NK-92 (cell line): ENCODE results near the gene USH2A.

Experiments
- DNase-seq: peaks from one replicate; lab custom pipeline; 2025; ENCODE audit not compliant: unreplicated experiment; lab: John Stamatoyannopoulos, UW

Gene USH2A

GRCh38 chr1:215878843-215879242 lies 544.4 kb downstream of the USH2A start:
- no peak for DNase-seq

GRCh38 chr1:215878128-215878527 lies 545.1 kb downstream of the USH2A start:
- no peak for DNase-seq

- no peak for DNase-seq
Measured at GRCh38 chr1:215877452-215877951, 545.7 kb downstream of the USH2A start.

- no peak for DNase-seq
Measured at GRCh38 chr1:215875712-215876111, 547.5 kb downstream of the USH2A start.

GRCh38 chr1:215875236-215875635 lies 548.0 kb downstream of the USH2A start:
- DNase-seq = no peak

- no peak for DNase-seq
Measured at GRCh38 chr1:215872658-215873057, 550.6 kb downstream of the USH2A start.

GRCh38 chr1:215868500-215868899 lies 554.7 kb downstream of the USH2A start:
- no peak for DNase-seq

GRCh38 chr1:215865060-215865459 lies 558.2 kb downstream of the USH2A start:
- no peak for DNase-seq

GRCh38 chr1:215863796-215864195 lies 559.5 kb downstream of the USH2A start:
- DNase-seq = no peak

- no peak for DNase-seq
Measured at GRCh38 chr1:215860833-215861232, 562.4 kb downstream of the USH2A start.

GRCh38 chr1:215857317-215857716 lies 565.9 kb downstream of the USH2A start:
- DNase-seq = no peak

- DNase-seq = no peak
Measured at GRCh38 chr1:215845234-215845891, 577.9 kb downstream of the USH2A start.

- DNase-seq = no peak
Measured at GRCh38 chr1:215844777-215845176, 578.5 kb downstream of the USH2A start.

- no peak for DNase-seq
Measured at GRCh38 chr1:215844266-215844665, 579.0 kb downstream of the USH2A start.

- no peak for DNase-seq
Measured at GRCh38 chr1:215842905-215843304, 580.3 kb downstream of the USH2A start.

GRCh38 chr1:215835951-215836350 lies 587.3 kb downstream of the USH2A start:
- DNase-seq = no peak

GRCh38 chr1:215833941-215834729 lies 589.1 kb downstream of the USH2A start:
- no peak for DNase-seq

- no peak for DNase-seq
Measured at GRCh38 chr1:215830226-215830810, 592.9 kb downstream of the USH2A start.

- no peak for DNase-seq
Measured at GRCh38 chr1:215825056-215825455, 598.2 kb downstream of the USH2A start.

- DNase-seq = no peak
Measured at GRCh38 chr1:215824245-215824644, 599.0 kb downstream of the USH2A start.

- DNase-seq = no peak
Measured at GRCh38 chr1:215819114-215819513, 604.1 kb downstream of the USH2A start.

- no peak for DNase-seq
Measured at GRCh38 chr1:215807911-215808436, 615.3 kb downstream of the USH2A start.
